ENCODE data around the gene EXOC4. TPM values are rescaled to one million over a fixed set of nuclear protein-coding genes. Genes with fewer than 3 reads are reported as not detected.

EXOC4 gene
- polyA plus RNA-seq, 3 donors: 76.4 to 81.9 (median 78.9) TPM

DNA sequence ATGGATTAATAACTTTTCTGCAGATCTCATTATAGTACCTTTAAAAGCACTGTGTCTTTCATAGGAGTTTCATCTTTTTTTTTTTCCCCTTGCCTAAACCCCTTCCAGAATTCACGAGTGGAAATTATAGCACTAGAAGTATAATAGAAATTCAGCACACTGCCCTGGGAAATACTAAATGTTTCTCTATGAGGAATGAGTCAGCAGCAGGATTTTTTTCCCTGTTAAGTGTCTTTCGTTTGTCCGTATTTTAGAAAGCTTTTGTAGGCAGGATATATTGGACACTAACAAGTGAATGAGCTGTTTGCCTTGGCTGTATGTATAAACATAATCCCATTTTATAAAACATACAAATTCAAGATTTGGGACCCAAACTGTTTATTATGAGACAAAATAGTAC, 105.8 kb downstream of the EXOC4 start:
- DNase-seq (ENCODE audit: low read depth in 3 of 3, low spot score in 2 of 3): no peak

GRCh38 chr7:133359449-133359848, 106.6 kb downstream of the EXOC4 start:
- DNase-seq (ENCODE audit: low read depth in 3 of 3, low spot score in 2 of 3): no peak

GRCh38 chr7:133360201-133360600, 107.3 kb downstream of the EXOC4 start:
- DNase-seq (ENCODE audit: low read depth in 3 of 3, low spot score in 2 of 3): no peak

DNA sequence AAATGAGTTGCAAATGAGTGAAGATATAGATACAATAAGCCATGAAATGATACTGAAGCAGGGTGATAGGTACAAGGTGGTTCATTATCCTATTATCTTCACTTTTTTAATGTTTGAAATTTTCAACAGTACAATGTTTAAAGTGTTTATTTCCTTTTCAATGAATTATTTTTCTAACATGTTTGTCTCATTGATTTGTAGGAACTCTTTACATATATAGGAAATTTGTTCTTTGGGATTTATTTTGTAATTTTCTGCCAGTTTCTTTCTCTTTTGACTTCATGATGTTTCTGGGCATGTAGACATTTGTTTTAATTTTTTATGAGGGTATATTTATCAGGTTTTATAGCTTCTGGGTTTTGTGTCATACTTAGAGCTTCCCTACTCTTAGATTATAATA, 108.9 kb downstream of the EXOC4 start:
- no peak for DNase-seq (ENCODE audit: low read depth in 3 of 3, low spot score in 2 of 3)

GRCh38 chr7:133364959-133365690, 112.2 kb downstream of the EXOC4 start:
- DNase-seq (ENCODE audit: low read depth in 3 of 3, low spot score in 2 of 3): no peak

- DNase-seq (ENCODE audit: low read depth in 3 of 3, low spot score in 2 of 3): no peak
Measured at GRCh38 chr7:133365917-133366316, 113.0 kb downstream of the EXOC4 start.

GRCh38 chr7:133367561-133367960, 114.7 kb downstream of the EXOC4 start:
- DNase-seq (ENCODE audit: low read depth in 3 of 3, low spot score in 2 of 3): no peak

DNA sequence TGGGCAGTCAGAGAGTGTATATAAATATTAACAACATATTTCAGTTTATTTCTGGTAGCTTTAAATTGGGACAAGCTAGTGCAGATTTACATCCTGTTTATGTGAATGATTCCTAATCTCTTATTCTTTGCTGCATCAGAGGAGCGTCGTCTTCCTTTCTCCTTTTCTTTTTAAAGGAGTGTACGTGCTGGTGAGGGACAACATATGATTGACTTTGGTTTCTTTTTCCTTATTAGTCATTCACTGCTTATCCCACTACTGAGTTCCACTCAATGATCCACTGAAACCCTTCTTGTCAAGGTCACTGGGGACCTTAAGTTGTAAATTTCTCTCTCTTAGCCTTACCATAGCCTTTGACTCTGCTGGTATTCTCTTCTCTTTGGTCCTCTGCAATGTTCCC, 116.3 kb downstream of the EXOC4 start:
- no peak for DNase-seq (ENCODE audit: low read depth in 3 of 3, low spot score in 2 of 3)

GRCh38 chr7:133371616-133372015, 118.7 kb downstream of the EXOC4 start:
- no peak for DNase-seq (ENCODE audit: low read depth in 3 of 3, low spot score in 2 of 3)

- no peak for DNase-seq (ENCODE audit: low read depth in 3 of 3, low spot score in 2 of 3)
Measured at GRCh38 chr7:133372337-133372736, 119.5 kb downstream of the EXOC4 start.

- DNase-seq (ENCODE audit: low read depth in 3 of 3, low spot score in 2 of 3): no peak
Measured at GRCh38 chr7:133376514-133376913, 123.6 kb downstream of the EXOC4 start.

DNA sequence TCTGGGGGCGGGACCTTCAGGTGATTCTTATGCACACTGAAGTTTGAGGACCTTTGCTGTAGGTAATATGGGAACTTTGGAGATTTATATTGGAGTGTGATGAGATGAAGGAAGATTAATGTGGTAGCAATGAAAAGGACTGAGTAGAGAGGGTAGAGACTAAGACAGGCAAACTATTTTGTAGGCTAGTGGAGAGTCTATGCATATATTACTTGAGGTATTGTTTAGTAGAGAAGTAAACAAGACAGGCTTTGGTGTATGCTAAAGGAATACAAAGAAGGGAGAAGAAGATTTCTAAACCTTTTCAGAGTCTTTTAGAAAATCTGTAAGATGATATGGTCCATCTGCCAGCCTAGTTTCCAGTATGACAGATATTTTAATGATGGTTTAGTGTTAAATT, 129.1 kb downstream of the EXOC4 start:
- no peak for DNase-seq (ENCODE audit: low read depth in 3 of 3, low spot score in 2 of 3)

GRCh38 chr7:133382775-133383559, 130.1 kb downstream of the EXOC4 start:
- DNase-seq (ENCODE audit: low read depth in 3 of 3, low spot score in 2 of 3): no peak

DNA sequence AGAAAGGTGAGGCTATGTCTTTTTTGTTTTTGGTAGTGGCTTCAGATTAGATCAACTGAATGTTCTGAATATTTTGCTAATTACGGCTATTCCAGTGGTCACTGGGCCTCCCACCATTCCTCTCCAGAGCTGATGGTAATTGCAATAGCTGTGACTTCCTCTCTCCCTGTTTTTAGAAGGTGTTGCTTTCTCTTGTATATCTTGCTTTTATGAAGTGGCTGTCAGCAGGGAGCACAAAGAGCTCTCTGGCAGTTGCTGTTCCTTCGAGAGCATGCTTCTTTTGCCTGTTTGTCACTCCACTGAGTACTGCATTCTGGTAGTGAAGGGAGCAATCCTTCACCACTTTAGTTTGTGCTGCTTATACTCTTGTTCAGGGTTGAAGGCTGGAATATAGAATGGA, 133.3 kb downstream of the EXOC4 start:
- no peak for DNase-seq (ENCODE audit: low read depth in 3 of 3, low spot score in 2 of 3)

- DNase-seq (ENCODE audit: low read depth in 3 of 3, low spot score in 2 of 3): no peak
Measured at GRCh38 chr7:133389727-133390126, 136.8 kb downstream of the EXOC4 start.

DNA sequence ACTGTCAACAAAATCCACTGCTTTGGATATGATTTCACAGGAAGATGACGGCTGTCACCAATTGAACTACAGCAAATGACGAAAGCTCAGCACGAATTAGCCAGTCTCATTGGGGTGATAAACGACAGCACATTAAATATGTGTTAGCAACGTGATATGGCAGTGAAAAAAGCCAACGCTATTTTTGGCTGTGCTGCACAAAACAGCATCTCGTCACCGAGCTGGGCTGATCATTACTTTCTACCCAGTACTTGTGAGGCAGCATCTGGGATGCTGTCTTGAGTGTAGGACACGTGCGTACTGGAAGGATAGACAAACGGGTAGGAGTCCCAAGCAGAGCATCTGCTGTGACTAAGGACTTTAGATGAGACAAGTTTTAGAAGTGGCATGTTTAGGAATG, 138.3 kb downstream of the EXOC4 start:
- DNase-seq (ENCODE audit: low read depth in 3 of 3, low spot score in 2 of 3): no peak

GRCh38 chr7:133394369-133394768, 141.5 kb downstream of the EXOC4 start:
- DNase-seq (ENCODE audit: low read depth in 3 of 3, low spot score in 2 of 3): no peak

GRCh38 chr7:133395551-133395950, 142.7 kb downstream of the EXOC4 start:
- DNase-seq (ENCODE audit: low read depth in 3 of 3, low spot score in 2 of 3): no peak

DNA sequence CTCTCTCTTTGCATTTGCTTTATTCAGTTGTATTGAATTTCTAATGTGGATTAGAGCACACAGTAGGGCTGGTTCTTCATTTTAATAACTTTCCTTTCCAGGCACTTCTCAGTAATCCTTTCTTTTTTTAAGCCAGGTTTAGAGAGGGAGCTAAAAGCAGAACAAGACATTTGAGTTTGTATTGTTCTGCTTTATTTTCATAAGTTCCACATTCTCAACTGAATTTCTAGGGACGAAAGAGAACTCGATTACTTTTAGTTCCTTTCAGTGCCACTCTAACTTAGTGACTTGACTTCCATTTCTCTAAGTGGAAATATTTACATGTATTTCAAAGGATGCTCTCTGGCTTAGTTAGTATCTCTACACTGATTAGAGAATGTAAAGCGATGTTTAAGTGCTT, 145.6 kb downstream of the EXOC4 start:
- no peak for DNase-seq (ENCODE audit: low read depth in 3 of 3, low spot score in 2 of 3)

- DNase-seq (ENCODE audit: low read depth in 3 of 3, low spot score in 2 of 3): no peak
Measured at GRCh38 chr7:133401225-133401624, 148.3 kb downstream of the EXOC4 start.

- no peak for DNase-seq (ENCODE audit: low read depth in 3 of 3, low spot score in 2 of 3)
Measured at GRCh38 chr7:133408212-133408611, 155.3 kb downstream of the EXOC4 start.

DNA sequence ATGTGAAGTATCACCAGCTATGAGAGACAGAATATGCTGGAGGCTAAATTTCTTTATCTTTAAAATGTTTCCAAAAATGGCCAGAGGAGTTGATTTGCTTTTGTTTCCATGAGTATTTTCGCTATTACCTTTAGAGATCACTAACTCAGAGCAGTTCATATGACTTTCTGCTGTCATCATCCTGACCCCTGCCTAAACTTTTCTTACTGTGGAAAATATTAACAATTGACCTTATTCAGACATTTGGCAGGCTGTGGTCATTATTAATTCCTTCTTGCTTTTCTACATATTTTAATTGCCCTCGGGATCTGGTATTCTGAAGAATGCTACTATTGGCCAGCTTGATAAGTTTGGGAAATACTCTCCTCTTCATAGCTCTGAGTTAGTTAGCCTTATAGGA, 156.5 kb downstream of the EXOC4 start:
- DNase-seq (ENCODE audit: low read depth in 3 of 3, low spot score in 2 of 3): no peak
